ENCODE data around the gene CDX1.

CDX1 gene

GRCh38 chr5:150172556-150172955 lies 6.0 kb downstream of the CDX1 start:
- Histone ChIP-seq H4K20me1 (ENCODE audit: insufficient read depth, low read length) (no peaks in the 10 kb centered on the region), H3K79me2 (ENCODE audit: insufficient read depth, low read length) (no peaks in the 10 kb centered on the region), H3K4me3 (ENCODE audit: low read depth, low read length, poor library complexity, severe bottlenecking) (no peak overlapping the region), H3K9me2 (ENCODE audit: low read depth, low read length) (no peaks in the 10 kb centered on the region), H3K4me1 (ENCODE audit: insufficient read depth, low read length, severe bottlenecking) (no peaks in the 10 kb centered on the region), H3F3A (ENCODE audit: insufficient read depth, low read length) (no peaks in the 10 kb centered on the region), H3K9me3 (ENCODE audit: low read length) (no peaks in the 10 kb centered on the region), H3K27ac (ENCODE audit: low read depth, low read length, poor library complexity, severe bottlenecking) (no peak overlapping the region), H3K36me3 (ENCODE audit: insufficient read depth, low read length) (no peaks in the 10 kb centered on the region), H3K27me3 (ENCODE audit: insufficient read depth, low read length) (no peaks in the 10 kb centered on the region), H3K4me2 (ENCODE audit: low read length) (no peak overlapping the region), H2AFZ (ENCODE audit: low read length) (no peak overlapping the region), H3K9ac (ENCODE audit: low read length) (no peak overlapping the region)
- TF ChIP-seq CTCF (IDR thresholded peaks at IDR 0.05; ENCODE audit: low read length) (no peak), EZH2 (IDR thresholded peaks at IDR 0.05; ENCODE audit: borderline replicate concordance, low read length) (no peak)

- no peak overlapping the region for H2AFZ ChIP-seq (ENCODE audit: low read length)
- H4K20me1 ChIP-seq (ENCODE audit: insufficient read depth, low read length): no peaks in the 10 kb centered on the region
- no peak overlapping the region for H3K4me2 ChIP-seq (ENCODE audit: low read length)
- H3K27ac ChIP-seq (ENCODE audit: low read depth, low read length, poor library complexity, severe bottlenecking): no peak overlapping the region
- no peak overlapping the region for H3K9ac ChIP-seq (ENCODE audit: low read length)
- no peak for TF ChIP-seq CTCF (IDR thresholded peaks at IDR 0.05; ENCODE audit: low read length)
- no peak for TF ChIP-seq EZH2 (IDR thresholded peaks at IDR 0.05; ENCODE audit: borderline replicate concordance, low read length)
- H3K9me2 ChIP-seq (ENCODE audit: low read depth, low read length): no peaks in the 10 kb centered on the region
- no peaks in the 10 kb centered on the region for H3K4me1 ChIP-seq (ENCODE audit: insufficient read depth, low read length, severe bottlenecking)
- no peaks in the 10 kb centered on the region for H3K79me2 ChIP-seq (ENCODE audit: insufficient read depth, low read length)
- no peaks in the 10 kb centered on the region for H3K27me3 ChIP-seq (ENCODE audit: insufficient read depth, low read length)
- H3K36me3 ChIP-seq (ENCODE audit: insufficient read depth, low read length): no peaks in the 10 kb centered on the region
- H3F3A ChIP-seq (ENCODE audit: insufficient read depth, low read length): no peaks in the 10 kb centered on the region
- no peaks in the 10 kb centered on the region for H3K9me3 ChIP-seq (ENCODE audit: low read length)
- H3K4me3 ChIP-seq (ENCODE audit: low read depth, low read length, poor library complexity, severe bottlenecking): no peak overlapping the region
These were observed 6.6 kb downstream of the CDX1 start for GRCh38 chr5:150173161-150173560.

DNA sequence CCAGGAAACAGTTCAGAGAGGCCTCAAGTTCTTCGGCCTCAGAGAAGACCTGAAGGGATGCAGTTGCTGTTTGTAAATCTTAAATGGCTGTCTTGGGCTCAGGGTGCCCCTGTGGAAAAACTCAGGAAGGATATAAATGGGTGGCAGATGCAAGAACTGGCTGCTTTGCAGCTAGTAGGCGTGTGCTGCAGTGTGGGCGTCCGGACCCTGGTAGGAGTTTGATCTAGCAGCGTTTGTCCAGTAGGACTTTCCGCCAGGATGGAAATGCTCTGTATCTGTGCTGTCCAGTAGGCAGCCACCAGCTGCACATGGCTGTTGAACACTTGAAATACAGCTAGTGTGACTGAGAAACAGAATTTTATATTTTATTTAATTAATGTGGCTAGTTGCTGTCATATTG lies 7.7 kb downstream of the CDX1 start:
- Histone ChIP-seq H3K4me2 (ENCODE audit: low read length) (no peak overlapping the region), H3K27me3 (ENCODE audit: insufficient read depth, low read length) (no peaks in the 10 kb centered on the region), H3F3A (ENCODE audit: insufficient read depth, low read length) (no peaks in the 10 kb centered on the region), H4K20me1 (ENCODE audit: insufficient read depth, low read length) (no peaks in the 10 kb centered on the region), H3K9me2 (ENCODE audit: low read depth, low read length) (no peaks in the 10 kb centered on the region), H3K36me3 (ENCODE audit: insufficient read depth, low read length) (no peaks in the 10 kb centered on the region), H3K9me3 (ENCODE audit: low read length) (no peaks in the 10 kb centered on the region), H3K4me3 (ENCODE audit: low read depth, low read length, poor library complexity, severe bottlenecking) (no peak overlapping the region), H3K79me2 (ENCODE audit: insufficient read depth, low read length) (no peaks in the 10 kb centered on the region), H2AFZ (ENCODE audit: low read length) (no peak overlapping the region), H3K27ac (ENCODE audit: low read depth, low read length, poor library complexity, severe bottlenecking) (no peak overlapping the region), H3K9ac (ENCODE audit: low read length) (no peak overlapping the region), H3K4me1 (ENCODE audit: insufficient read depth, low read length, severe bottlenecking) (no peaks in the 10 kb centered on the region)
- no peak for TF ChIP-seq CTCF (IDR thresholded peaks at IDR 0.05; ENCODE audit: low read length)
- no peak for TF ChIP-seq EZH2 (IDR thresholded peaks at IDR 0.05; ENCODE audit: borderline replicate concordance, low read length)

Measured in OCI-LY1 (cell line).